C4-2B (cell line): Measurements from ENCODE around the gene TMEM150A.

ENCODE experiments used
- H3K27ac ChIP-seq: fragments of 450-650 bp; 2 replicates; pipeline ENCODE4 v1.5.1; 2017
- CTCF ChIP-seq: fragments of 450-650 bp; conservative IDR thresholded peaks from 2 replicates; pipeline ENCODE4 v1.5.1; 2017; ENCODE audit warnings: mild to moderate bottlenecking
- ZFX ChIP-seq: fragments of 450-650 bp; IDR thresholded peaks from 2 replicates; pipeline ENCODE4 v1.6.1; 2017

TMEM150A gene

DNA sequence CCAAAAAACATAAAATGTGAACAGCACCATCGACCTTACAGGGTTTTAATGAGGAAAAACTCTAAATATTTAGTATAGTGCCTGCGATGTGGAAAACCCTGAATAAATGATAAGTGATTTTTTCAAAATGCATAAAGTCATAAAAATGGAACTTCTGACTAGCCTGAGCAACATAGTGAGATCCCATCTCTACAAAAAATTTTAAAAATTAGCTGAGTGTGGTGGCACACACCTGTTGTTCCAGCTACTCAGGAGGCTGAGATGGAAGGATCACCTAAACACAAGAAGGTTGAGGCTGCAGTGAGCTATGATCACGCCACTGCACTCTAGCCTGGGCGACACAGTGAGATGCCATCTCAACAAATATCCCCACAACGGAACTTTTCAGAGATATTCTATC lies 45.4 kb downstream of the TMEM150A start:
- TF ChIP-seq CTCF (no peak), ZFX (no peak)
- H3K27ac ChIP-seq, result no peak overlapping the region

- H3K27ac ChIP-seq, result no peak overlapping the region
- TF ChIP-seq ZFX (no peak), CTCF (no peak)
Measured at GRCh38 chr2:85554980-85555612, 47.4 kb downstream of the TMEM150A start.

DNA sequence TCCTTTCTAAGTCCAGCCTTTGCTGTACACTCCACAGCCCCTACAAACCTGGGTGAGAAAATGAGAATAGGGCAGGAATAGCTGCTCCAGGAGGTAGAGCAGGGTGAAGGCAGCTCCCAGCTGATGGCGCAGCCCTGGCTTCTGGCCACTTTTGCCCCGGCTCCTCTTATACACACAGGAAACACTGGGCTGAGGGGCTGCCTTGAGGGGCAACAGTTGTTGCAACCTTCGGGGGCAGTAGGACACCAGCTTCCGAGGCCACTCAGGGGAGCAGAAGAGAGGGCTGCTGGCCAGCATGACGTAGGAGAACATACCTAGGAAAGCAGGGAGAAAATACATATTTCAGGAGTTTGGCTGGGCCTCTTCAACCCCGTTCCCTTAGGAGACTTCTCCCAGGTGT lies 49.3 kb downstream of the TMEM150A start:
- TF ChIP-seq CTCF (no peak), ZFX (no peak)
- H3K27ac ChIP-seq, result no peak overlapping the region

DNA sequence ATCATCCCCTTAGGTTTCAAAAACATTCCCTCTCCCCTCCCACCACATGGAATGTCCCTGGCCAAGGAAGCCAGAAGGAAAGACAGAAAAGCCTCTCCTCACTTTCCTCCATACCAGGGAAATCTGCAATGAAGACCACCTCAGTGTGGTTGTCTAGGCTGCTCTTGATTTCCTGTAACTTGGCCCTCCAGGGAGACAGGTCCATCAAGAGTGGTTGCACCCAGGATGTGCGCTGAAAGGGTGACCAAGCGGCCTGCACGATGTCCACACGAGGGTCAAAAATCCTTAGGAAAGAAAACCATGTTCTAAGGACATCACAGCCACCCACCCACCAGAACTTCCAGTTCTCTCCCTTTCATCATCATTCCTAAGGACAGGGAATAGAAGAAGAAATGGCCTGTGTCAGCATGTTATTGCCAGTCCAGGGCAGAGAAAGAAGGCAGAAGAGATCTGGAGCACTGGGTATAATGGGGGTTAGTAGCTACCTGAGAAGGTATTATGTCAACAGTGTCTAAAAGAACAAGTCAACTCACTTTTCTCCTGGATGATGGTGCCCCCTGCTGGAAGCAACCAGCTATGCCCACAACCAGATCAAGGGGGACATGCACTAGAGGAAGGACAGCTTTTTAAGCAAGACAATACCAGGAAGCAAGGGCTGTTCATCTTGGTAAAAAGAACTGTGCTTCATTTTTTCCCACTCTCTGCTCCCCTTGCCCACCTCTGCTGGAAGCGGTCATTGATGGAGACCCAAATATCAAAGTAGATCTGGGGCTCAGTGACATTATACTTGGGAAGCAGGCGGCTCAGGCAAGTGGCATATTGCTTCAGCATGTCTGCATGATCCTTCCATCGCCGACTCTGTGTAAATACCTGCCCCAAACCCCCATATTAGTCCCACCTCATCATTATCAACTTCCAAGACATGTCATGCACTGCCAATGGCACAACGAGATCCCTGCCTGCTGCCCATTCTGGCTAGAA lies 50.5 kb downstream of the TMEM150A start:
- peak; percentile 88 for TF ChIP-seq CTCF
- no peak for TF ChIP-seq ZFX
- peak overlapping the region; percentile 21; the same call in 1 of the 2 replicates for H3K27ac ChIP-seq

DNA sequence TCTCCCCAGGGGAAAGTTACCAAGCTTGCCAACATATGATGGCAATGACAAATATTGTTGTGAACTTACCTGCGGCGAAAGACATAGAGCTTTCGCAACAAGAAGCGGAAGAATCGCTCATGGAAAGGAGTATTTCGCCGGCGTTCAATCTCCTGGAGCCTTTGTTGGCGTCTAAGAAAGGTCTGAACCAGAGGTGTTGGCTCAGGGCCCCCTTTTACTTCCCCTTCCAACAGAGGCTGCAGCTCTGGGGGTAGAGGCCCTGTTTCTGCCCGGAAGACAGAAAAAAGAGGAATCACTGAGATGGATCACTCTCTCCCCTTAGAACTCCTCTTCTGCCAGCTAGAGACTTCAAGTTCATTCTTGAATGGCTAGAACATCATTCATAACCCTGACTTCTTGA lies 52.0 kb downstream of the TMEM150A start:
- H3K27ac ChIP-seq, result no peak overlapping the region
- no peak for TF ChIP-seq ZFX
- no peak for TF ChIP-seq CTCF

DNA sequence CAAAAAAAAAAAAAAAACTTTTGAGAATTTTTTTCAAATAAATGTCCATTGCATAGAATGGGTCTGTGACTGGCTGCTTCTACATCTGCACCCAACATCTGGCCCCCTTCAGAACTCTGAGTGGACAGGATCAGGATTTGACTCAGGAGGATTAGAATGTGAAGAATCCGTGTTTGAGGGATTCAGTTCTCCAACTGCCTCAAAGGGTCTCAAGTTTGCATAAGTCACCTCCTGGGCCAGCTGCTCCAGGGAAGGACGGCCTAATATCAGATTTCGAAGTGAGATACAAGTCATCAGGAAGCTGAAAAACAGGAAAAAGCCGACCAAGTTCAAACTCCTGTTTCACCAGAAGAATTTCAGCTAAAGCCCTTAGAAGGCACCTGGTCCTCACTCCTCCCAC lies 52.7 kb downstream of the TMEM150A start:
- H3K27ac ChIP-seq, result no peak overlapping the region
- TF ChIP-seq ZFX (no peak), CTCF (no peak)

GRCh38 chr2:85549095-85549494 lies 53.4 kb downstream of the TMEM150A start:
- peak overlapping the region; percentile 16 for H3K27ac ChIP-seq
- no peak for TF ChIP-seq ZFX
- no peak for TF ChIP-seq CTCF
